ENCODE measurements around the gene IL23A. TPM values are rescaled to one million over a fixed set of nuclear protein-coding genes. Genes with fewer than 3 reads are reported as not detected.

IL23A gene
- total RNA-seq, 1 donor from 2014 or later = 1.5 TPM

DNA sequence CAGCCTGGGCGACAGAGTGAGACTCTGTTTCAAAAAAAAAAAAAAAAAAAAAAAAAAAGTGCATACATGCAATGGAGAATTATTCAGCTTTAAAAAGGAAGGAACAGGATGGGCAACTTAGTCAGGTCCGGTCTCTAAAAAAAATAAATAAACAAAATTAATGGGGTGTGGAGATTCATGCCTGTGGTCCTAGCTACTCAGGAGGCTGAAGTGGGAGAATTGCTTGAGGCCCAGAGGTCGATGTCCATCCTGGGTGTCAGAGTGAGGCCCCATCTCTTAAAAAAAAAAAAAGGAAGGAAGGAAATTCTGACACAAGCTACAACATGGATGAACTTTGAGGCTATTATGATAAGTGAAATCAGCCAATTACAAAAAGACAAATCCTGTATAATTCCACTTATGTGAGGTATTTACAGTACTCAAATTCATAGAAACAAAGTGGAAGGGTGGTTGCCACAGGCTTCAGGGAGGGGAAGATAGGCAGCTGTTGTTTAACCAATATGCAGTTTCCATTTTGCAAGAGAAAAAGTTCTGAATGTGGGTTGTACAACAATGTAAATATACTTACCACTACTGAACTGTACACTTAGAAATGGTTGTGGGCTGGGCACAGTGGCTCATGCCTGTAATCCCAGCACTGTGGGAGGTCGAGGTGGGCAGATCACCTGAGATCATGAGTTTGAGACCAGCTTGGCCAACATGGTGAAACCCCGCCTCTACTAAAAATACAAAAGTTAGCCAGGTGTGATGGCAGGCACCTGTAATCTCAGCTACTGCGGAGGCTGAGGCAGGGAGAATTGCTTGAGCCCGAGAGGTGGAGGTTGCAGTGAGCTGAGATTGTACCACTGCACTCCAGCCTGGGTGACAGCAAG is 36.3 kb downstream of the IL23A start:
- Mint-ChIP-seq H3K9me3 (peaks cover 8% of the 10 kb centered on the region), H3K4me1 (peaks cover 4% of the 10 kb centered on the region), H3K27me3 (ENCODE audit: insufficient read depth, low read depth) (no peaks in the 10 kb centered on the region), H3K4me3 (no peak overlapping the region), H3K27ac (no peak overlapping the region), H3K36me3 (no peaks in the 10 kb centered on the region)
- Histone ChIP-seq H3K9me3 (ENCODE audit: low read depth) (no peaks in the 10 kb centered on the region), H3K27me3 (no peaks in the 10 kb centered on the region), H3K9ac (no peak overlapping the region), H3K27ac (no peak overlapping the region), H3K79me2 (ENCODE audit: low read depth) (no peaks in the 10 kb centered on the region), H3K4me3 (no peak overlapping the region), H3K4me1 (peaks cover 9% of the 10 kb centered on the region), H4K20me1 (ENCODE audit: low read depth) (no peaks in the 10 kb centered on the region), H2AFZ (replicated peaks) (no peak overlapping the region), H3K36me3 (no peaks in the 10 kb centered on the region), H3K4me2 (no peak overlapping the region), H3F3A (ENCODE audit: low read depth) (no peaks in the 10 kb centered on the region)
- TF ChIP-seq, protein P1, sequence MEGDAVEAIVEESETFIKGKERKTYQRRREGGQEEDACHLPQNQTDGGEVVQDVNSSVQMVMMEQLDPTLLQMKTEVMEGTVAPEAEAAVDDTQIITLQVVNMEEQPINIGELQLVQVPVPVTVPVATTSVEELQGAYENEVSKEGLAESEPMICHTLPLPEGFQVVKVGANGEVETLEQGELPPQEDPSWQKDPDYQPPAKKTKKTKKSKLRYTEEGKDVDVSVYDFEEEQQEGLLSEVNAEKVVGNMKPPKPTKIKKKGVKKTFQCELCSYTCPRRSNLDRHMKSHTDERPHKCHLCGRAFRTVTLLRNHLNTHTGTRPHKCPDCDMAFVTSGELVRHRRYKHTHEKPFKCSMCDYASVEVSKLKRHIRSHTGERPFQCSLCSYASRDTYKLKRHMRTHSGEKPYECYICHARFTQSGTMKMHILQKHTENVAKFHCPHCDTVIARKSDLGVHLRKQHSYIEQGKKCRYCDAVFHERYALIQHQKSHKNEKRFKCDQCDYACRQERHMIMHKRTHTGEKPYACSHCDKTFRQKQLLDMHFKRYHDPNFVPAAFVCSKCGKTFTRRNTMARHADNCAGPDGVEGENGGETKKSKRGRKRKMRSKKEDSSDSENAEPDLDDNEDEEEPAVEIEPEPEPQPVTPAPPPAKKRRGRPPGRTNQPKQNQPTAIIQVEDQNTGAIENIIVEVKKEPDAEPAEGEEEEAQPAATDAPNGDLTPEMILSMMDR (IDR thresholded peaks at IDR 0.05) = no peak
- TF ChIP-seq EZH2 (IDR thresholded peaks at IDR 0.05) = no peak
- TF ChIP-seq EZH2phosphoT487 (IDR thresholded peaks at IDR 0.05) = no peak
- DNase-seq (ENCODE audit: low spot score) = no peak

DNA sequence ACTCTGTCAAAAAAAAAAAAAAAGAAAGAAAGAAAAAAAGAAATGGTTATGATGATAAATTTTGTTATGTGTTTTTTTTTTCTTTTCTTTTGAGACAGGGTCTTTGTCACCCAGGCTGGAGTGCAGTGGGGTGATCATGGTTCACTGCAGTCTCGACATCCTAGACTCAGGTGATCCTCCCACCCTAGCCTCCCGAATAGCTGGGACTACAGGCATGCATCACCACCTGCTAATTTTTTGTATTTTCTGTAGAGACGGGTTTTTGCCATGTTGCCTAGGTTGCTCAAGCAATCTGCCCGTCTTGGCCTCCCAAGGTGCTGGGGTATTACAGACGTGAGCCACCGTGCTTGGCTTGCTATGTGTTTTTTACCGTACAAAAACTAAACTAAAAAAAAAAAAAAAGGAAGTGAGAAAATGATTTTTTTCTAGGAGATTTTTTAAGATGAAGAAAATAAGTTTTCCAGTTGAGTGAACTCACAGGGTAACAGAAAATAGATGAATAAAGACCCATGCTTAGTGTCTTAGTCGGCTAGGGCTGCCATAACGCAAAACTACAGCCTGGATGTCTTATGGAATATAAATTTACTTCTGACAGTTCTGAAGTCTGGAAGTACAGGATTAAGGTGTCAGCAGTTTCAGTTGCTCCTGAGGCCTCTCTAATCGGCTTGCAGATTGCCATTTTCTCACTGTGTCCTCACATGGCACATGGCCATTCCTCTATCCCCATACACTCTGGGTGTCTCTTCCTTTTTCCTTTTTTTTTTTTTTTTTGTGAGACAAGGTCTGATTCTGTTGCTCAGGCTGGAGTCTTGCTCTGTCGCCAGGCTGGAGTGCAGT is 37.1 kb downstream of the IL23A start:
- H3K4me1 ChIP-seq = peaks cover 9% of the 10 kb centered on the region
- H3K79me2 ChIP-seq (ENCODE audit: low read depth) = no peaks in the 10 kb centered on the region
- Mint-ChIP-seq H3K36me3 (no peaks in the 10 kb centered on the region), H3K4me3 (no peak overlapping the region), H3K4me1 (peaks cover 4% of the 10 kb centered on the region), H3K9me3 (peaks cover 8% of the 10 kb centered on the region), H3K27me3 (ENCODE audit: insufficient read depth, low read depth) (no peaks in the 10 kb centered on the region), H3K27ac (no peak overlapping the region)
- no peaks in the 10 kb centered on the region for H4K20me1 ChIP-seq (ENCODE audit: low read depth)
- no peak overlapping the region for H3K9ac ChIP-seq
- no peak overlapping the region for H3K27ac ChIP-seq
- TF ChIP-seq EZH2phosphoT487 (IDR thresholded peaks at IDR 0.05) (no peak), EZH2 (IDR thresholded peaks at IDR 0.05) (no peak)
- TF ChIP-seq, protein P1 (IDR thresholded peaks at IDR 0.05) = no peak
- H3K36me3 ChIP-seq = no peaks in the 10 kb centered on the region
- H3K9me3 ChIP-seq (ENCODE audit: low read depth) = no peaks in the 10 kb centered on the region
- no peak overlapping the region for H2AFZ ChIP-seq (replicated peaks)
- no peak for DNase-seq (ENCODE audit: low spot score)
- H3K4me2 ChIP-seq = no peak overlapping the region
- H3K27me3 ChIP-seq = no peaks in the 10 kb centered on the region
- H3F3A ChIP-seq (ENCODE audit: low read depth) = no peaks in the 10 kb centered on the region
- H3K4me3 ChIP-seq = no peak overlapping the region

DNA sequence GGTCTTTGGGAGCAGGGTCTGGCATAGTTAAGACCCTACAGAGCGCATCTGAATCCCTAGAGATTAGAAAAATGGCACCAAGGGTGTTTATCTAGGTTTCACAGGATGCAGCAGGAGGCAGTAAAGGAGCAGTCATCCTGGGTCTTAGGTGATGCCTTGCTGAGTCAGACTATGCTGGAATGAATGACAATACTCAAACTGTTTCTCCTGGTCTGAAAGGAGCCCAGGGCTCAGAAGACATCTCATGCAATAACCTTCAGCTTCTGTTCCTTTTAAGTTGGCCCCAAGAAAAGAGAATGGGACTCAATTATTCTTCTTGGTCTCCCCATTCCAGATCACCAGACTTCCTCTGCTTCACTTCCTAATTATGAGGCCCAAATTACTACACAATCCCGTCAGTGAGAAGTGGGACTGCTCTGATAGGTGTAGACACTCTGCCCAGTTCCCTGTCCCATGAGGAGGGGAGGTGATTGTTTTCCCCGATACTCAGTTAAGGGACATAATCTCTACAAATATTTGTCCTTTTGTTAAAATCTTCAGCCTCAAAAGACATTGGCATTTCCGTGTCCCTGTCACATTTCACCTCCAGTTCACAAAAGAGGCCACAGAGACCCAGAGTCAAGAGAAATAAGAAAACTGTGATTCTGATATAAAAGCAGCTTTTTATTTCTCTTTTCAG is 38.8 kb downstream of the IL23A start:
- H3K27me3 ChIP-seq = no peaks in the 10 kb centered on the region
- Mint-ChIP-seq H3K36me3 (no peaks in the 10 kb centered on the region), H3K9me3 (peaks cover 5% of the 10 kb centered on the region), H3K4me3 (no peak overlapping the region), H3K27ac (peak overlapping the region; percentile 6), H3K4me1 (peaks cover 4% of the 10 kb centered on the region), H3K27me3 (ENCODE audit: insufficient read depth, low read depth) (no peaks in the 10 kb centered on the region)
- no peak overlapping the region for H3K4me3 ChIP-seq
- no peaks in the 10 kb centered on the region for H3K9me3 ChIP-seq (ENCODE audit: low read depth)
- H3K36me3 ChIP-seq = no peaks in the 10 kb centered on the region
- DNase-seq (ENCODE audit: low spot score) = peak; percentile 16
- H3K79me2 ChIP-seq (ENCODE audit: low read depth) = no peaks in the 10 kb centered on the region
- H3K9ac ChIP-seq = no peak overlapping the region
- no peak overlapping the region for H3K27ac ChIP-seq
- peak overlapping the region; percentile 76 for H2AFZ ChIP-seq (replicated peaks)
- no peaks in the 10 kb centered on the region for H4K20me1 ChIP-seq (ENCODE audit: low read depth)
- H3F3A ChIP-seq (ENCODE audit: low read depth) = no peaks in the 10 kb centered on the region
- peaks cover 9% of the 10 kb centered on the region for H3K4me1 ChIP-seq
- peak overlapping the region; percentile 16 for H3K4me2 ChIP-seq
- no peak for TF ChIP-seq EZH2 (IDR thresholded peaks at IDR 0.05)
- TF ChIP-seq, protein P1 (IDR thresholded peaks at IDR 0.05) = no peak
- no peak for TF ChIP-seq EZH2phosphoT487 (IDR thresholded peaks at IDR 0.05)

Data from neural progenitor cell (in vitro differentiated cells).